HCT116 (cell line): ENCODE results near the gene RBM19. TPM values are rescaled to one million over a fixed set of nuclear protein-coding genes. Genes with fewer than 3 reads are reported as not detected.

Source experiments
- ATAC-seq: fragments of 200-7000 bp; cut with Tn5 transposase; 2 replicates; pipeline ENCODE4 v1.9.1; 2020; ENCODE audit warnings: mild to moderate bottlenecking, moderate library complexity
- BruUV-seq: library from RNA; stranded (reverse); fragments of 400-500 nt; replicated peaks from 2 replicates; lab custom pipeline; 2021; lab: Mats Ljungman, UMichigan
- CTCF ChIA-PET: fragments of 300-600 bp; sonication (Branson Sonifier 250); formaldehyde crosslinking; loops from one replicate; lab custom pipeline; 2021; ENCODE audit warnings: antibody characterized with exemption; lab: Charles Lee
- POLR2A ChIA-PET: fragments of 300-600, 350-600 bp; sonication (Branson Sonifier 250); formaldehyde crosslinking; loops from one replicate; lab custom pipeline; 2021; ENCODE audit warnings: antibody characterized with exemption; lab: Charles Lee
- RAD21 ChIA-PET, 2 experiments: fragments of 300-600 bp; sonication (Branson Sonifier 250); formaldehyde crosslinking; loops; one replicate each; lab custom pipeline; 2023; ENCODE audit warnings: low total read pairs in 2 of 2; ENCODE audit not compliant: uncharacterized antibody in 2 of 2, unreplicated experiment in 2 of 2, low non-redundant PET in 1 of 2; lab: Charles Lee
- DNase-seq: peaks from one replicate; pipeline ENCODE4 v3.0.0-alpha.2; 2010; ENCODE audit warnings: low read depth, low spot score
- H2AFZ ChIP-seq: fragments of 200-600 bp; shearing (Covaris generic), sonication (generic); 2 replicates; pipeline ENCODE4 v1.6.1; 2017; ENCODE audit warnings: low read depth, mixed run types, mixed read lengths, antibody characterized with exemption, low read length; ENCODE audit not compliant: poor library complexity, severe bottlenecking
- H3K27ac ChIP-seq: 2 replicates; pipeline ENCODE4 v1.5.1; 2012; ENCODE audit warnings: low read depth, low read length
- H3K27me3 ChIP-seq: fragments of 200-600 bp; sonication (generic); 2 replicates; pipeline ENCODE4 v1.6.1; 2016; ENCODE audit warnings: mixed run types, low read length, mixed read lengths; ENCODE audit not compliant: insufficient read depth
- H3K36me3 ChIP-seq, 2 experiments: fragments of 200-500 bp in 1 of 2; fragments of 200-600 bp in 1 of 2; sonication (Bioruptor generic) in 1 of 2; sonication (generic) in 1 of 2; 2 replicates each; pipeline versions ENCODE4 v1.5.1 to v1.6.1; 2014 to 2016; ENCODE audit warnings: low read length in 2 of 2, inconsistent platforms in 1 of 2, mixed read lengths in 1 of 2, mixed run types in 1 of 2; ENCODE audit not compliant: insufficient read depth in 2 of 2, control insufficient read depth in 1 of 2
- H3K4me1 ChIP-seq, 2 experiments: fragments of 200-600 bp in 1 of 2; sonication (generic) in 1 of 2; 2 replicates each; pipeline versions ENCODE4 v1.5.1 to v1.6.1; 2012 to 2017; ENCODE audit warnings: low read length in 2 of 2, inconsistent platforms in 1 of 2, mild to moderate bottlenecking in 1 of 2, mixed read lengths in 1 of 2, mixed run types in 1 of 2, moderate library complexity in 1 of 2; ENCODE audit not compliant: insufficient read depth in 2 of 2, control insufficient read depth in 1 of 2
- H3K4me2 ChIP-seq: fragments of 200-600 bp; sonication (generic); 2 replicates; pipeline ENCODE4 v1.6.1; 2017; ENCODE audit warnings: mixed run types, low read length, mixed read lengths
- H3K4me3 ChIP-seq, 2 experiments: fragments of 200-600 bp in 1 of 2; sonication (generic) in 1 of 2; replicated peaks in 1 of 2; 2 replicates each; pipeline ENCODE4 v1.5.1; 2011 to 2016; ENCODE audit warnings: low read length in 2 of 2, control low read depth in 1 of 2, low read depth in 1 of 2, mild to moderate bottlenecking in 1 of 2, mixed read lengths in 1 of 2, mixed run types in 1 of 2
- H3K79me2 ChIP-seq: fragments of 200-600 bp; sonication (generic); 2 replicates; pipeline ENCODE4 v1.6.1; 2017; ENCODE audit warnings: mild to moderate bottlenecking, mixed run types, low read length, moderate library complexity, mixed read lengths; ENCODE audit not compliant: insufficient read depth
- H3K9ac ChIP-seq: fragments of 200-600 bp; sonication (generic); 2 replicates; pipeline ENCODE4 v1.6.1; 2016; ENCODE audit warnings: low read length, mixed read lengths
- H3K9me2 ChIP-seq: fragments of 200-600 bp; sonication (generic), shearing (Covaris generic); 2 replicates; pipeline ENCODE4 v1.6.1; 2017; ENCODE audit warnings: mixed run types, mild to moderate bottlenecking, moderate library complexity; ENCODE audit not compliant: insufficient read depth
- H3K9me3 ChIP-seq, 2 experiments: fragments of 200-500 bp in 1 of 2; fragments of 200-600 bp in 1 of 2; sonication (Bioruptor generic) in 1 of 2; sonication (generic) in 1 of 2; 2 replicates each; pipeline ENCODE4 v1.6.1; 2014 to 2017; ENCODE audit warnings: low read length in 2 of 2, mixed read lengths in 2 of 2, inconsistent platforms in 1 of 2, low read depth in 1 of 2, mild to moderate bottlenecking in 1 of 2, mixed run types in 1 of 2, moderate library complexity in 1 of 2; ENCODE audit not compliant: control insufficient read depth in 1 of 2, insufficient read depth in 1 of 2
- H4K20me1 ChIP-seq: fragments of 200-600 bp; sonication (generic), shearing (Covaris generic); 2 replicates; pipeline ENCODE4 v1.6.1; 2017; ENCODE audit warnings: mixed run types, mild to moderate bottlenecking, moderate library complexity; ENCODE audit not compliant: insufficient read depth
- RAD21 ChIP-seq: IDR thresholded peaks from 2 replicates; pipeline ENCODE4 v1.6.1; 2012; ENCODE audit warnings: low read depth, mild to moderate bottlenecking
- REST ChIP-seq: IDR thresholded peaks from 2 replicates; pipeline ENCODE4 v1.6.1; 2012; ENCODE audit warnings: low read depth
- TCF7L2 ChIP-seq: IDR thresholded peaks from 2 replicates; pipeline ENCODE4 v1.7.0; 2011; ENCODE audit warnings: borderline replicate concordance, inconsistent platforms; ENCODE audit not compliant: insufficient read depth, insufficient read length; ENCODE audit errors: extremely low read depth
- ZBTB33 ChIP-seq: IDR thresholded peaks from 2 replicates; pipeline ENCODE4 v1.6.1; 2011; ENCODE audit warnings: mild to moderate bottlenecking, low read length, moderate library complexity; ENCODE audit not compliant: insufficient replicate concordance; ENCODE audit errors: extremely low read depth
- ZNF274 ChIP-seq: fragments of 200-500 bp; sonication (Bioruptor generic); IDR thresholded peaks from 2 replicates; pipeline ENCODE4 v1.6.1; 2014; ENCODE audit warnings: mild to moderate bottlenecking, low read depth, low read length, inconsistent platforms
- intact Hi-C: fragments of 100-400 bp; cut with micrococcal nuclease; formaldehyde crosslinking; loops from 2 replicates; pipeline ENCODE4 v1.10.0; 2022
- total RNA-seq: library from RNA; stranded (reverse); gene quantifications from one replicate; pipeline ENCODE4 v1.2.1, GENCODE V29; 2021; ENCODE audit not compliant: unreplicated experiment
- TF ChIP-seq, protein P1 (sequence below), 3 experiments: fragments of 200-600 bp in 1 of 3; sonication (generic) in 1 of 3; IDR thresholded peaks in 2 of 3; conservative IDR thresholded peaks in 1 of 3; 2 replicates each; pipeline ENCODE4 v1.5.1; 2012 to 2017; ENCODE audit warnings: low read depth in 2 of 3, low read length in 2 of 3, antibody characterized with exemption in 1 of 3, borderline replicate concordance in 1 of 3, control low read depth in 1 of 3, mild to moderate bottlenecking in 1 of 3, mixed read lengths in 1 of 3, mixed run types in 1 of 3, moderate library complexity in 1 of 3; ENCODE audit not compliant: insufficient read depth in 1 of 3

The RBM19 gene
- total RNA-seq, 1 experiment from 2014 or later, result 30.7 TPM

- no peak overlapping the region for H3K4me2 ChIP-seq
- CTCF ChIA-PET, result no interaction called here
- intact Hi-C loops, result no loop called here
- no peaks in the 10 kb centered on the region for H3K9me2 ChIP-seq
- H3K9ac ChIP-seq, result no peak overlapping the region
- no TSS peak for BruUV-seq
- no peaks in the 10 kb centered on the region for H3K4me1 ChIP-seq
- H3K4me3 ChIP-seq, result no peak overlapping the region
- RAD21 ChIA-PET, result interaction anchor here in 1 of 2 experiments (0.6 kb wide), 1 partner anchor 537 kb away, joined by 4 read pairs; no protein-coding TSS in a partner anchor
- DNase-seq (no peak), ATAC-seq (no peak)
- H3K27ac ChIP-seq, result no peak overlapping the region
- POLR2A ChIA-PET, result no interaction called here
- no peaks in the 10 kb centered on the region for H3K27me3 ChIP-seq
- no peaks in the 10 kb centered on the region for H3K9me3 ChIP-seq
- no peak overlapping the region for H2AFZ ChIP-seq
- no peaks in the 10 kb centered on the region for H3K79me2 ChIP-seq
- no peaks in the 10 kb centered on the region for H4K20me1 ChIP-seq
- H3K36me3 ChIP-seq, result no peaks in the 10 kb centered on the region; a peak in 1 of 4 replicates
- TF ChIP-seq, protein P1, sequence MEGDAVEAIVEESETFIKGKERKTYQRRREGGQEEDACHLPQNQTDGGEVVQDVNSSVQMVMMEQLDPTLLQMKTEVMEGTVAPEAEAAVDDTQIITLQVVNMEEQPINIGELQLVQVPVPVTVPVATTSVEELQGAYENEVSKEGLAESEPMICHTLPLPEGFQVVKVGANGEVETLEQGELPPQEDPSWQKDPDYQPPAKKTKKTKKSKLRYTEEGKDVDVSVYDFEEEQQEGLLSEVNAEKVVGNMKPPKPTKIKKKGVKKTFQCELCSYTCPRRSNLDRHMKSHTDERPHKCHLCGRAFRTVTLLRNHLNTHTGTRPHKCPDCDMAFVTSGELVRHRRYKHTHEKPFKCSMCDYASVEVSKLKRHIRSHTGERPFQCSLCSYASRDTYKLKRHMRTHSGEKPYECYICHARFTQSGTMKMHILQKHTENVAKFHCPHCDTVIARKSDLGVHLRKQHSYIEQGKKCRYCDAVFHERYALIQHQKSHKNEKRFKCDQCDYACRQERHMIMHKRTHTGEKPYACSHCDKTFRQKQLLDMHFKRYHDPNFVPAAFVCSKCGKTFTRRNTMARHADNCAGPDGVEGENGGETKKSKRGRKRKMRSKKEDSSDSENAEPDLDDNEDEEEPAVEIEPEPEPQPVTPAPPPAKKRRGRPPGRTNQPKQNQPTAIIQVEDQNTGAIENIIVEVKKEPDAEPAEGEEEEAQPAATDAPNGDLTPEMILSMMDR (IDR thresholded peaks at IDR 0.05 in 2 of 3, conservative IDR thresholded peaks at IDR 0.05 in 1 of 3; ENCODE audit: borderline replicate concordance in 1 of 3, insufficient read depth in 1 of 3, low read depth in 2 of 3, low read length in 2 of 3), result no peak
- TF ChIP-seq RAD21 (no peak), TCF7L2 (no peak), ZBTB33 (no peak), ZNF274 (no peak), REST (no peak)
- TF ChIP-seq, all 23 proteins: peak for 0
Measured at GRCh38 chr12:113847856-113848255, 118.3 kb downstream of the RBM19 start.
